ENCODE data around the gene RASA3. TPM values are rescaled to one million over a fixed set of nuclear protein-coding genes. Genes with fewer than 3 reads are reported as not detected.

RASA3 gene
- total and polyA plus RNA-seq, 10 of the 15 experiments (the other 5 are each of a cell fraction or from before 2014, with no cell fraction given): 0.79 to 33.9 (median 17.6) TPM

- no peak for TF ChIP-seq FOS (IDR thresholded peaks at IDR 0.05; ENCODE audit: borderline replicate concordance, extremely low read depth, insufficient read length)
- no peak for TF ChIP-seq CHD2 (IDR thresholded peaks at IDR 0.05; ENCODE audit: borderline replicate concordance, low read depth, low read length)
- TF ChIP-seq MLLT1 (IDR thresholded peaks at IDR 0.05): no peak
- TF ChIP-seq, protein P1, sequence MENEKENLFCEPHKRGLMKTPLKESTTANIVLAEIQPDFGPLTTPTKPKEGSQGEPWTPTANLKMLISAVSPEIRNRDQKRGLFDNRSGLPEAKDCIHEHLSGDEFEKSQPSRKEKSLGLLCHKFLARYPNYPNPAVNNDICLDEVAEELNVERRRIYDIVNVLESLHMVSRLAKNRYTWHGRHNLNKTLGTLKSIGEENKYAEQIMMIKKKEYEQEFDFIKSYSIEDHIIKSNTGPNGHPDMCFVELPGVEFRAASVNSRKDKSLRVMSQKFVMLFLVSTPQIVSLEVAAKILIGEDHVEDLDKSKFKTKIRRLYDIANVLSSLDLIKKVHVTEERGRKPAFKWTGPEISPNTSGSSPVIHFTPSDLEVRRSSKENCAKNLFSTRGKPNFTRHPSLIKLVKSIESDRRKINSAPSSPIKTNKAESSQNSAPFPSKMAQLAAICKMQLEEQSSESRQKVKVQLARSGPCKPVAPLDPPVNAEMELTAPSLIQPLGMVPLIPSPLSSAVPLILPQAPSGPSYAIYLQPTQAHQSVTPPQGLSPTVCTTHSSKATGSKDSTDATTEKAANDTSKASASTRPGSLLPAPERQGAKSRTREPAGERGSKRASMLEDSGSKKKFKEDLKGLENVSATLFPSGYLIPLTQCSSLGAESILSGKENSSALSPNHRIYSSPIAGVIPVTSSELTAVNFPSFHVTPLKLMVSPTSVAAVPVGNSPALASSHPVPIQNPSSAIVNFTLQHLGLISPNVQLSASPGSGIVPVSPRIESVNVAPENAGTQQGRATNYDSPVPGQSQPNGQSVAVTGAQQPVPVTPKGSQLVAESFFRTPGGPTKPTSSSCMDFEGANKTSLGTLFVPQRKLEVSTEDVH (IDR thresholded peaks at IDR 0.05; ENCODE audit: low read depth, partially characterized antibody): no peak
Observed at GRCh38 chr13:114104655-114105520, 27.5 kb downstream of the RASA3 start (continued).

Measured in GM12878 (cell line).